DND-41 (cell line): ENCODE results near the gene BBLN.

Source experiments
- ATAC-seq: fragments of 200-7000 bp; cut with Tn5 transposase; 3 replicates; pipeline ENCODE4 v1.9.1; 2021; ENCODE audit warnings: low read depth; ENCODE audit not compliant: insufficient read depth
- DNase-seq: peaks from one replicate; pipeline ENCODE4 v3.0.0-alpha.2; 2020
- H2AFZ ChIP-seq: 2 replicates; pipeline ENCODE4 v1.6.0; 2012; ENCODE audit warnings: low read depth, low read length
- H3K27ac ChIP-seq: 2 replicates; pipeline ENCODE4 v1.5.1; 2012; ENCODE audit warnings: low read length, inconsistent platforms
- H3K27me3 ChIP-seq: fragments of 200-600 bp; sonication (generic); 2 replicates; pipeline ENCODE4 v1.6.0; 2012; ENCODE audit warnings: low read length, mild to moderate bottlenecking, inconsistent platforms; ENCODE audit not compliant: insufficient read depth, poor library complexity
- H3K36me3 ChIP-seq: 2 replicates; pipeline ENCODE4 v1.5.1; 2012; ENCODE audit warnings: low read length, inconsistent platforms; ENCODE audit not compliant: insufficient read depth
- H3K4me1 ChIP-seq: 2 replicates; pipeline ENCODE4 v1.5.1; 2012; ENCODE audit warnings: mild to moderate bottlenecking, low read length; ENCODE audit not compliant: insufficient read depth
- H3K4me2 ChIP-seq: 2 replicates; pipeline ENCODE4 v1.6.0; 2012; ENCODE audit warnings: mild to moderate bottlenecking, moderate library complexity, low read length, inconsistent platforms; ENCODE audit not compliant: insufficient read depth
- H3K4me3 ChIP-seq, 2 experiments: fragments of 200-600 bp in 1 of 2; shearing (Covaris generic) in 1 of 2; 2 replicates each; pipeline ENCODE4 v1.5.1; 2012 to 2016; ENCODE audit warnings: inconsistent platforms in 2 of 2, low read length in 2 of 2, mild to moderate bottlenecking in 2 of 2, low read depth in 1 of 2, moderate library complexity in 1 of 2
- H3K79me2 ChIP-seq: 2 replicates; pipeline ENCODE4 v1.6.0; 2012; ENCODE audit warnings: low read length, inconsistent platforms; ENCODE audit not compliant: insufficient read depth
- H3K9ac ChIP-seq: 2 replicates; pipeline ENCODE4 v1.6.0; 2012; ENCODE audit warnings: low read depth, mild to moderate bottlenecking, inconsistent platforms, low read length, moderate library complexity
- H3K9me3 ChIP-seq: 2 replicates; pipeline ENCODE4 v1.5.1; 2012; ENCODE audit warnings: low read length, moderate library complexity, mild to moderate bottlenecking, inconsistent platforms; ENCODE audit not compliant: insufficient read depth, severe bottlenecking
- H4K20me1 ChIP-seq: 2 replicates; pipeline ENCODE4 v1.6.0; 2012; ENCODE audit warnings: low read length; ENCODE audit not compliant: insufficient read depth
- EZH2 ChIP-seq: IDR thresholded peaks from 3 replicates; pipeline ENCODE4 v1.6.1; 2012; ENCODE audit warnings: borderline replicate concordance, low read depth, mild to moderate bottlenecking, moderate library complexity, low read length, inconsistent platforms; ENCODE audit not compliant: severe bottlenecking
- TF ChIP-seq, protein P1 (sequence below): IDR thresholded peaks from 2 replicates; pipeline ENCODE4 v1.5.1; 2012; ENCODE audit warnings: borderline replicate concordance, low read length, moderate library complexity, mild to moderate bottlenecking; ENCODE audit not compliant: poor library complexity, severe bottlenecking; ENCODE audit errors: extremely low read depth

Gene BBLN

DNA sequence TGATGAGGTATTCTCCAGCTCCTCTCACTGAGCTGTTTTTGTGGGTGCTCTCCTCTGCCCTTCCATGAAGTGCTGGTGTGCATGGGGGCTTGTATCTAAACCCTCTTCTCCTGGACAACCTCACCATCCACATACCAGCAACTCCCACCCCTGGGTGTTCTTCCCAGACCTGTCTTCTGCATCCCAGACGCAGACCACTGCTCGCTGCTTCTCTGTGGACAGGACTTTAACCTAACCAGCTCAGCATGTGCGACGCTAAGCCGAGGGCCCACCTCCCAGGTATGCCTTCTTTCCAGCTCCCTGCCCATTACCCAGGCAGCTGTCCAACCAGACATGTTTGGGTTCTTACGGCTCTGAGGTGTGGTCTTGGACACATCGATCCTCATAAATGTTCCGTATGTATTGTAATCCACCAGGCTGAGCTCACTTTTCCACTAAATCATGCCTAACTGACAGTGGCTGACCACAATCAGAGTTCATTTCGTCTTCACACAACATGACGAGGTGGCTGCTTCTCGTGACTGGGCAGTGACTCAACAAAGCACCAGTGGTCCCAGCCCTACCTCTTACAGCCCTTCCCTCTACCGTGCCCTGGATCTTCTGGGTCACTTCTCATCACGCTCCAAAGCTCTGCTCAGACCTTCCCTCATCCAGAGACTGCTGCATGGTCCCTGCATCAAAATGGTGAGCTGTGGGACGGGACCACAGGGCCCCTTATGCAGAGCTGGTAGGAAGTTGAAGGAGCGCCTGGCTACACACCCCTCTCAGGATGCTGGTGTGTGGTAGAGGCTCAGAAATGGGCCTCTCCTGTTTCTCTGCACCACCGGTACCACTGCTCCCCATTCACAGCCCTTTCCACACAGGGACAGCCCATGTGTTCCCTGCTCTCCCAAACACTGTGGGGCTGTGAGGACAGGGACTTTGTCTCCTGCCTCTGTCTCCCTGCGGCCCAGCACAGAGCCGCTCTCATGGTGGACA lies 23.0 kb upstream of the BBLN start:
- DNase-seq (no peak), ATAC-seq (no peak)
- H3K27me3 ChIP-seq: no peaks in the 10 kb centered on the region
- no peak overlapping the region for H3K27ac ChIP-seq
- H3K9ac ChIP-seq: no peak overlapping the region
- TF ChIP-seq, protein P1, sequence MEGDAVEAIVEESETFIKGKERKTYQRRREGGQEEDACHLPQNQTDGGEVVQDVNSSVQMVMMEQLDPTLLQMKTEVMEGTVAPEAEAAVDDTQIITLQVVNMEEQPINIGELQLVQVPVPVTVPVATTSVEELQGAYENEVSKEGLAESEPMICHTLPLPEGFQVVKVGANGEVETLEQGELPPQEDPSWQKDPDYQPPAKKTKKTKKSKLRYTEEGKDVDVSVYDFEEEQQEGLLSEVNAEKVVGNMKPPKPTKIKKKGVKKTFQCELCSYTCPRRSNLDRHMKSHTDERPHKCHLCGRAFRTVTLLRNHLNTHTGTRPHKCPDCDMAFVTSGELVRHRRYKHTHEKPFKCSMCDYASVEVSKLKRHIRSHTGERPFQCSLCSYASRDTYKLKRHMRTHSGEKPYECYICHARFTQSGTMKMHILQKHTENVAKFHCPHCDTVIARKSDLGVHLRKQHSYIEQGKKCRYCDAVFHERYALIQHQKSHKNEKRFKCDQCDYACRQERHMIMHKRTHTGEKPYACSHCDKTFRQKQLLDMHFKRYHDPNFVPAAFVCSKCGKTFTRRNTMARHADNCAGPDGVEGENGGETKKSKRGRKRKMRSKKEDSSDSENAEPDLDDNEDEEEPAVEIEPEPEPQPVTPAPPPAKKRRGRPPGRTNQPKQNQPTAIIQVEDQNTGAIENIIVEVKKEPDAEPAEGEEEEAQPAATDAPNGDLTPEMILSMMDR: no peak
- TF ChIP-seq EZH2: no peak
- no peaks in the 10 kb centered on the region for H4K20me1 ChIP-seq
- peaks cover 3% of the 10 kb centered on the region; the same call in 1 of the 2 replicates for H3K4me1 ChIP-seq
- no peak overlapping the region for H3K4me3 ChIP-seq
- H3K4me2 ChIP-seq: no peak overlapping the region
- no peaks in the 10 kb centered on the region for H3K79me2 ChIP-seq
- H3K9me3 ChIP-seq: no peaks in the 10 kb centered on the region
- no peaks in the 10 kb centered on the region for H3K36me3 ChIP-seq
- no peak overlapping the region for H2AFZ ChIP-seq

GRCh38 chr9:128138001-128138400 lies 22.1 kb upstream of the BBLN start:
- Histone ChIP-seq H3K9ac (no peak overlapping the region), H3K4me1 (peaks cover 4% of the 10 kb centered on the region; the same call in 1 of the 2 replicates), H3K27me3 (no peaks in the 10 kb centered on the region), H3K79me2 (no peaks in the 10 kb centered on the region), H3K4me3 (no peak overlapping the region), H3K4me2 (no peak overlapping the region), H2AFZ (no peak overlapping the region), H3K36me3 (no peaks in the 10 kb centered on the region), H3K9me3 (no peaks in the 10 kb centered on the region), H3K27ac (no peak overlapping the region), H4K20me1 (no peaks in the 10 kb centered on the region)
- DNase-seq (no peak), ATAC-seq (no peak)
- TF ChIP-seq, protein P1: no peak
- no peak for TF ChIP-seq EZH2

GRCh38 chr9:128139621-128140020 lies 20.4 kb upstream of the BBLN start:
- Histone ChIP-seq H3K36me3 (no peaks in the 10 kb centered on the region), H4K20me1 (no peaks in the 10 kb centered on the region), H3K4me1 (peaks cover 4% of the 10 kb centered on the region; the same call in 1 of the 2 replicates), H3K4me2 (no peak overlapping the region), H3K79me2 (no peaks in the 10 kb centered on the region), H3K27me3 (no peaks in the 10 kb centered on the region), H2AFZ (no peak overlapping the region), H3K4me3 (no peak overlapping the region), H3K27ac (no peak overlapping the region), H3K9ac (no peak overlapping the region), H3K9me3 (no peaks in the 10 kb centered on the region)
- DNase-seq (no peak), ATAC-seq (no peak)
- TF ChIP-seq, protein P1: no peak
- TF ChIP-seq EZH2: no peak
